Endothelial cell of umbilical vein (primary cell): ENCODE results near the gene METTL1. TPM values are rescaled to one million over a fixed set of nuclear protein-coding genes. Genes with fewer than 3 reads are reported as not detected.
A peak's percentile ranks its signal among the peaks of the same experiment; 100 is the strongest.

Experiments
- BruUV-seq: library from RNA; stranded (reverse); fragments of 400-500 nt; replicated peaks from 2 replicates; lab custom pipeline; 2021; lab: Mats Ljungman, UMichigan
- CTCF ChIA-PET: fragments of 300-600, 350-600 bp; sonication (Branson Sonifier 250); formaldehyde crosslinking; loops from one replicate; lab custom pipeline; 2021; ENCODE audit warnings: antibody characterized with exemption, inconsistent platforms; lab: Charles Lee
- POLR2A ChIA-PET: fragments of 300-600, 350-600 bp; sonication (Branson Sonifier 250); formaldehyde crosslinking; loops from one replicate; lab custom pipeline; 2021; ENCODE audit warnings: antibody characterized with exemption, inconsistent platforms; lab: Charles Lee
- DNase-seq: peaks from one replicate; pipeline ENCODE4 v3.0.0-alpha.2; 2011; ENCODE audit warnings: low read depth, low spot score
- FAIRE-seq: peaks from 2 replicates; lab custom pipeline; 2011; peaks lifted over from hg19 to GRCh38; lab: Jason Lieb, UNC
- H2AFZ ChIP-seq: 2 replicates; pipeline ENCODE4 v1.6.0; 2012; ENCODE audit warnings: low read depth, low read length, control low read depth, inconsistent platforms
- H3K27ac ChIP-seq: 2 replicates; pipeline ENCODE4 v1.5.1; 2011; ENCODE audit warnings: low read depth, mild to moderate bottlenecking, control low read depth, low read length, moderate library complexity; ENCODE audit not compliant: insufficient read depth
- H3K27me3 ChIP-seq, 2 experiments: 2 replicates each; pipeline versions ENCODE4 v1.6.0 to v1.6.1; 2011; ENCODE audit warnings: low read length in 2 of 2, mixed read lengths in 1 of 2; ENCODE audit not compliant: control insufficient read depth in 2 of 2, insufficient read depth in 2 of 2
- H3K36me3 ChIP-seq, 2 experiments: 2 replicates in 1 of 2; 3 replicates in 1 of 2; pipeline ENCODE4 v1.5.1; 2011; ENCODE audit warnings: low read length in 2 of 2, mild to moderate bottlenecking in 1 of 2, moderate library complexity in 1 of 2; ENCODE audit not compliant: control insufficient read depth in 2 of 2, insufficient read depth in 2 of 2; ENCODE audit errors: extremely low read depth in 1 of 2
- H3K4me1 ChIP-seq: 3 replicates; pipeline ENCODE4 v1.5.1; 2011; ENCODE audit warnings: mild to moderate bottlenecking, low read length; ENCODE audit not compliant: control insufficient read depth, insufficient read depth; ENCODE audit errors: extremely low read depth
- H3K4me2 ChIP-seq: 2 replicates; pipeline ENCODE4 v1.6.1; 2011; ENCODE audit warnings: low read length, control low read depth, mixed read lengths; ENCODE audit not compliant: insufficient read depth
- H3K4me3 ChIP-seq, 3 experiments: fragments of 200-600 bp in 1 of 3; sonication (generic), shearing (Covaris generic) in 1 of 3; replicated peaks in 1 of 3; 2 replicates each; pipeline ENCODE4 v1.5.1; 2011 to 2016; ENCODE audit warnings: control low read depth in 3 of 3, low read length in 3 of 3, mild to moderate bottlenecking in 2 of 3, inconsistent platforms in 1 of 3, low read depth in 1 of 3, moderate library complexity in 1 of 3; ENCODE audit not compliant: insufficient read depth in 1 of 3
- H3K79me2 ChIP-seq: 2 replicates; pipeline ENCODE4 v1.6.0; 2012; ENCODE audit warnings: low read length, inconsistent platforms; ENCODE audit not compliant: control insufficient read depth, insufficient read depth
- H3K9ac ChIP-seq: replicated peaks from 2 replicates; pipeline ENCODE3; 2011; ENCODE audit warnings: low read length, control low read depth; ENCODE audit not compliant: insufficient read depth; ENCODE audit errors: extremely low read depth
- H3K9me1 ChIP-seq: replicated peaks from 3 replicates; pipeline ENCODE4 v1.6.0; 2011; ENCODE audit warnings: mild to moderate bottlenecking, low read length; ENCODE audit not compliant: control insufficient read depth, insufficient read depth; ENCODE audit errors: extremely low read depth
- H3K9me3 ChIP-seq: replicated peaks from 2 replicates; pipeline ENCODE4 v1.5.1; 2012; ENCODE audit warnings: low read length, inconsistent platforms; ENCODE audit not compliant: control insufficient read depth, insufficient read depth
- H4K20me1 ChIP-seq: replicated peaks from 2 replicates; pipeline ENCODE3; 2011; ENCODE audit warnings: mild to moderate bottlenecking, low read length; ENCODE audit not compliant: control insufficient read depth, insufficient read depth; ENCODE audit errors: extremely low read depth
- CTCF ChIP-seq, 2 donors: IDR thresholded peaks; 1 replicate in 1 of 2; 2 replicates in 1 of 2; pipeline ENCODE4 v1.5.1; 2011; ENCODE audit warnings: low read length in 2 of 2, mild to moderate bottlenecking in 2 of 2, moderate library complexity in 2 of 2, control low read depth in 1 of 2, inconsistent platforms in 1 of 2, low read depth in 1 of 2; ENCODE audit not compliant: insufficient read depth in 1 of 2; ENCODE audit errors: extremely low read depth in 1 of 2
- EZH2 ChIP-seq: IDR thresholded peaks from 2 replicates; pipeline ENCODE4 v1.6.1; 2012; ENCODE audit warnings: borderline replicate concordance, low read depth, mild to moderate bottlenecking, moderate library complexity, low read length, inconsistent platforms; ENCODE audit not compliant: severe bottlenecking
- FOS ChIP-seq: IDR thresholded peaks from 2 replicates; pipeline ENCODE4 v1.6.1; 2011; ENCODE audit warnings: mild to moderate bottlenecking, low read length, moderate library complexity, borderline replicate concordance; ENCODE audit not compliant: insufficient read depth
- GATA2 ChIP-seq: IDR thresholded peaks from 2 replicates; pipeline ENCODE4 v1.7.0; 2011; ENCODE audit warnings: low read depth, mild to moderate bottlenecking, moderate library complexity, mixed read lengths, low read length; ENCODE audit not compliant: insufficient read length, insufficient read depth
- JUN ChIP-seq: IDR thresholded peaks from 2 replicates; pipeline ENCODE4 v1.6.1; 2011; ENCODE audit warnings: borderline replicate concordance, low read depth; ENCODE audit not compliant: insufficient read length, insufficient read depth
- MAX ChIP-seq: IDR thresholded peaks from 2 replicates; pipeline ENCODE4 v1.6.1; 2011; ENCODE audit not compliant: insufficient read depth, insufficient read length
- POLR2A ChIP-seq: IDR thresholded peaks from 2 replicates; pipeline ENCODE4 v1.6.1; 2012; ENCODE audit warnings: low read depth, mild to moderate bottlenecking, control low read depth, low read length
- POLR2AphosphoS5 ChIP-seq: IDR thresholded peaks from 2 replicates; pipeline ENCODE4 v1.6.1; 2012; ENCODE audit warnings: low read depth, mild to moderate bottlenecking, control low read depth, low read length, moderate library complexity; ENCODE audit not compliant: insufficient read depth
- dilution Hi-C: fragments of 300-500 bp; cut with MboI; formaldehyde crosslinking; loops from one replicate; pipeline ENCODE4 v1.15.0; 2019; ENCODE audit warnings: low sequenced_read_pairs; ENCODE audit not compliant: extremely low pct_ligation_motif_present
- intact Hi-C: fragments of 100-400 bp; cut with micrococcal nuclease; formaldehyde crosslinking; loops from one replicate; pipeline ENCODE4 v1.10.0; 2022
- polyA plus RNA-seq, 4 experiments: library from polyadenylated mRNA; depleted of rRNA in 3 of 4; stranded (reverse) in 3 of 4; unstranded in 1 of 4; fragments of >200 nt; gene quantifications; 2 replicates each; pipeline versions ENCODE4 v1.2.1 to v1.2.3, GENCODE V29; 2011 to 2012; ENCODE audit warnings: missing spikeins in 1 of 4
- total RNA-seq: library from RNA; stranded (reverse); gene quantifications from 2 replicates; pipeline ENCODE4 v1.2.3, GENCODE V29; 2021

The METTL1 gene
- total and polyA plus RNA-seq, 2 donors (not counting 3 experiments of a cell fraction or from before 2014, with no cell fraction given) = 23.6 to 24.3 TPM

DNA sequence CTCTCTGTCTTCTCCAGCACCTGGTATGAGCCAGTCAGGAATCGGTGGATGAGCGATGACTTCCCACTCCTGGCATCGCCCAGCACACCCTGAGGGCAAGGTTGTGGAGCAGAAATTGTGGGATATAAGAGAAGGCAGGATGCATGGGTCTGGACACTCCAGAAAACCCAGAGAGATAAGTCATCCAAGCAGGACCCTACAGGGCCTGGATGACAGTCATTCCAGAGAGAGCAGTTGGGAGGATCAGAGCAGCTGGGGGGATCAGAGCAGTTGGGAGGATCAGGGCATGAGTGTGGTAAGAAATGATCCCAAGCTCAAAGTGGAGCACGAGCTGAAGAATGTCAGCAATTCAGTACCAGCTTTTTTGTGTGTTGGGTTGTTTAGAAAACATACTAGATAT is 37.3 kb downstream of the METTL1 start:
- Histone ChIP-seq H3K4me2 (no peak overlapping the region), H3K9me1 (no peaks in the 10 kb centered on the region), H4K20me1 (no peaks in the 10 kb centered on the region), H3K27ac (no peak overlapping the region), H3K79me2 (no peaks in the 10 kb centered on the region), H3K9ac (no peak overlapping the region), H3K36me3 (no peaks in the 10 kb centered on the region), H3K27me3 (peaks cover 68 to 69% of the 10 kb centered on the region in 2 experiments), H3K4me3 (no peak overlapping the region), H2AFZ (no peak overlapping the region), H3K4me1 (no peaks in the 10 kb centered on the region), H3K9me3 (no peaks in the 10 kb centered on the region)
- DNase-seq (no peak), FAIRE-seq (no peak)
- dilution Hi-C loops (no loop called here), intact Hi-C loops (no loop called here)
- ChIA-PET CTCF (interaction anchor here (2.0 to 6.1 kb wide), 3 partner anchors 9 to 151 kb away, joined by 8 to 48 read pairs (median 8); no protein-coding TSS in a partner anchor), POLR2A (no interaction called here)
- TF ChIP-seq EZH2 (peak; percentile 6), GATA2 (no peak), FOS (no peak), JUN (no peak)
- BruUV-seq = no TSS peak

DNA sequence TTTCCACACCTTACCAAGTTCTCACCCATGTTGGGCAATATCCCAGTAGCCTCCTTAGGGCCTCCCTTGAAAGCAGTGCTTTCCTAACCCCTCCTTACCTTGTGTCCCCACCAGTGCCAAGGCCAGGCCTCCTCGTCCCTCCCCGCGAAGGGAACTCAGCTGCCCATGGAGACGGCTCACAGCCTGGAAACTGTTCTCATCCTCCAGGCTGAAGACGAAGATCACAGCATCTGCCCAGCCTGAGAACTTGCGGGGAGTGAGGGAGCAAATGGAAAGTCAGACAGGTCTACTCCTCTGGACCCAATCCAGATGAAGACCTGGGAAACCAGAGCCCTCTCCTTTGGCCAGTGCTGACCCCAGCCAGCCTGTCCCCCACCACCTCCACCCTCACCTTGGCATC is 38.0 kb downstream of the METTL1 start:
- BruUV-seq = no TSS peak
- Histone ChIP-seq H3K4me2 (no peak overlapping the region), H3K4me1 (no peaks in the 10 kb centered on the region), H3K27me3 (peaks cover 62 to 65% of the 10 kb centered on the region in 2 experiments), H4K20me1 (no peaks in the 10 kb centered on the region), H3K4me3 (no peak overlapping the region), H3K79me2 (no peaks in the 10 kb centered on the region), H2AFZ (no peak overlapping the region), H3K9ac (no peak overlapping the region), H3K9me3 (no peaks in the 10 kb centered on the region), H3K27ac (no peak overlapping the region), H3K9me1 (no peaks in the 10 kb centered on the region), H3K36me3 (no peaks in the 10 kb centered on the region)
- no peak for DNase-seq
- intact Hi-C loops = no loop called here
- no peak for FAIRE-seq
- ChIA-PET CTCF (interaction anchor here (2.3 to 6.1 kb wide), 2 partner anchors 8 to 23 kb away, joined by 8 to 48 read pairs; no protein-coding TSS in a partner anchor), POLR2A (interaction anchor here (0.6 kb wide), 1 partner anchor 488 kb away, joined by 4 read pairs; no protein-coding TSS in a partner anchor)
- dilution Hi-C loops = no loop called here
- TF ChIP-seq CTCF (IDR thresholded peaks at IDR 0.05; ENCODE audit: extremely low read depth in 1 of 2, insufficient read depth in 1 of 2, low read depth in 1 of 2, low read length in 2 of 2) (no peak), GATA2 (no peak), POLR2A (no peak), FOS (no peak), EZH2 (peak; percentile 24), POLR2AphosphoS5 (no peak), MAX (no peak), JUN (no peak)
